ENCODE data around the gene IMPDH1.

Gene IMPDH1

DNA sequence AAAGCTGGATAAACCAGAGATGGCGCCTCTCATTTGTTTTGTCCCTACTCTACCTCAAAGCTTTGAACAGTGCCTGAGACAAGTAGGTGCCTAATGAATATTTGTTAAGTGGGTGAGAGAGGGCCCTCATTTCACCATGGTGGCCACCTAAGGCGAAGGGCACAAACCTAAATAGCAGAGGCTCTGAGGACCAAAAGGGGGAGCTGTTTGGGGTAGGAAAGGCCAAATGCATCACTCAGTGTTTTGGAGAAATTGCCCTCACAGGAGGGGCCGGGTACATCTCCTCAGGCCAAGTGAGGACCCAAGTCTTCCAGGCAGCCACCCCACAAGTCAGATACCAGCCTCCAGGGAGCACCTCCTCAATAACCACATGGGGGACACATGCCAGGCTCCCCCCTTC is 14.0 kb downstream of the IMPDH1 start:
- Histone ChIP-seq H3K79me2 (ENCODE audit: insufficient read depth, low read length) (no peaks in the 10 kb centered on the region), H4K20me1 (ENCODE audit: insufficient read depth, low read length, poor library complexity, severe bottlenecking) (no peaks in the 10 kb centered on the region), H3K9me3 (ENCODE audit: insufficient read depth, low read depth, low read length) (no peaks in the 10 kb centered on the region), H3K9me2 (replicated peaks; ENCODE audit: low read depth, low read length) (no peaks in the 10 kb centered on the region), H3K36me3 (ENCODE audit: insufficient read depth, low read length) (peaks cover 31% of the 10 kb centered on the region; the same call in 1 of the 2 replicates), H2AFZ (ENCODE audit: low read length) (no peak overlapping the region), H3K4me1 (ENCODE audit: insufficient read depth, low read length, poor library complexity, severe bottlenecking) (peaks cover 6% of the 10 kb centered on the region), H3K9ac (ENCODE audit: low read depth, low read length, poor library complexity, severe bottlenecking) (no peak overlapping the region), H3K4me2 (ENCODE audit: low read depth, low read length, poor library complexity, severe bottlenecking) (no peak overlapping the region), H3K4me3 (ENCODE audit: low read length, poor library complexity, severe bottlenecking) (no peak overlapping the region), H3F3A (ENCODE audit: low read depth) (no peaks in the 10 kb centered on the region), H3K27me3 (ENCODE audit: insufficient read depth, low read length, poor library complexity, severe bottlenecking) (no peaks in the 10 kb centered on the region)
- TF ChIP-seq, protein P1, sequence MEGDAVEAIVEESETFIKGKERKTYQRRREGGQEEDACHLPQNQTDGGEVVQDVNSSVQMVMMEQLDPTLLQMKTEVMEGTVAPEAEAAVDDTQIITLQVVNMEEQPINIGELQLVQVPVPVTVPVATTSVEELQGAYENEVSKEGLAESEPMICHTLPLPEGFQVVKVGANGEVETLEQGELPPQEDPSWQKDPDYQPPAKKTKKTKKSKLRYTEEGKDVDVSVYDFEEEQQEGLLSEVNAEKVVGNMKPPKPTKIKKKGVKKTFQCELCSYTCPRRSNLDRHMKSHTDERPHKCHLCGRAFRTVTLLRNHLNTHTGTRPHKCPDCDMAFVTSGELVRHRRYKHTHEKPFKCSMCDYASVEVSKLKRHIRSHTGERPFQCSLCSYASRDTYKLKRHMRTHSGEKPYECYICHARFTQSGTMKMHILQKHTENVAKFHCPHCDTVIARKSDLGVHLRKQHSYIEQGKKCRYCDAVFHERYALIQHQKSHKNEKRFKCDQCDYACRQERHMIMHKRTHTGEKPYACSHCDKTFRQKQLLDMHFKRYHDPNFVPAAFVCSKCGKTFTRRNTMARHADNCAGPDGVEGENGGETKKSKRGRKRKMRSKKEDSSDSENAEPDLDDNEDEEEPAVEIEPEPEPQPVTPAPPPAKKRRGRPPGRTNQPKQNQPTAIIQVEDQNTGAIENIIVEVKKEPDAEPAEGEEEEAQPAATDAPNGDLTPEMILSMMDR (conservative IDR thresholded peaks at IDR 0.05; ENCODE audit: low read length) = peak; percentile 42; the same call in 1 of the 2 replicates
- no peak for TF ChIP-seq EZH2phosphoT487 (IDR thresholded peaks at IDR 0.05; ENCODE audit: borderline replicate concordance)

DNA sequence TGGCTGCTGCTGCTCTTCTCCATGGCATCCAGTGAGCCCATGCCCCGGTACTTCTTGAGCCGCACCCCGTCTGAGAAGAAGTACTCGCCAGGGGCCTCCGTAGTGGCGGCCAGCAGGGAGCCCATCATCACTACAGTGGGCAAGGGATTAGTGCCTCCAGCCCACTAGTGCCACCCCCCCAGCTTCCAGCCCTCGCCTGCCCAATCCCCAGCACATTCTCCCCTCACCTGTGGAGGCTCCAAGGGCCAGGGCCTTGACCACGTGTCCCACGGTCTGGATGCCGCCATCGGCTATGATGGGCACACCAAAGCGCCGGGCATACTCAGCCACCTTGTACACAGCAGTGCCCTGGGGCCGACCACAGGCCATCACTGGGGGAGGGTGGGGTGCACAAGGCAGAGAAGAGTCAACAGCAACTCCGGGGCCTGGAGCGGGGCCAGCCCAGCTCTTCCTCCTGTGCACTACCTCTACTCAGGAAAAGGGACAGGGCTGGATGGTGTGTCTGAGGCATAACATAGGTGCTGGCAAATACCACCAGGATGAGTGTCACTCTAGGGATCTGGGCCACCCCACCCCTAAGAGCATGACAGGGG is 14.8 kb downstream of the IMPDH1 start:
- no peaks in the 10 kb centered on the region for H3K9me3 ChIP-seq (ENCODE audit: insufficient read depth, low read depth, low read length)
- H3F3A ChIP-seq (ENCODE audit: low read depth) = no peaks in the 10 kb centered on the region
- H3K79me2 ChIP-seq (ENCODE audit: insufficient read depth, low read length) = no peaks in the 10 kb centered on the region
- no peaks in the 10 kb centered on the region for H4K20me1 ChIP-seq (ENCODE audit: insufficient read depth, low read length, poor library complexity, severe bottlenecking)
- no peaks in the 10 kb centered on the region for H3K27me3 ChIP-seq (ENCODE audit: insufficient read depth, low read length, poor library complexity, severe bottlenecking)
- H3K4me2 ChIP-seq (ENCODE audit: low read depth, low read length, poor library complexity, severe bottlenecking) = no peak overlapping the region
- no peak overlapping the region for H3K9ac ChIP-seq (ENCODE audit: low read depth, low read length, poor library complexity, severe bottlenecking)
- peaks cover 26% of the 10 kb centered on the region; the same call in 1 of the 2 replicates for H3K36me3 ChIP-seq (ENCODE audit: insufficient read depth, low read length)
- no peak for TF ChIP-seq EZH2phosphoT487 (IDR thresholded peaks at IDR 0.05; ENCODE audit: borderline replicate concordance)
- TF ChIP-seq, protein P1 (conservative IDR thresholded peaks at IDR 0.05; ENCODE audit: low read length) = no peak
- H2AFZ ChIP-seq (ENCODE audit: low read length) = no peak overlapping the region
- no peak overlapping the region for H3K4me3 ChIP-seq (ENCODE audit: low read length, poor library complexity, severe bottlenecking)
- no peaks in the 10 kb centered on the region for H3K9me2 ChIP-seq (replicated peaks; ENCODE audit: low read depth, low read length)
- H3K4me1 ChIP-seq (ENCODE audit: insufficient read depth, low read length, poor library complexity, severe bottlenecking) = peaks cover 12% of the 10 kb centered on the region

DNA sequence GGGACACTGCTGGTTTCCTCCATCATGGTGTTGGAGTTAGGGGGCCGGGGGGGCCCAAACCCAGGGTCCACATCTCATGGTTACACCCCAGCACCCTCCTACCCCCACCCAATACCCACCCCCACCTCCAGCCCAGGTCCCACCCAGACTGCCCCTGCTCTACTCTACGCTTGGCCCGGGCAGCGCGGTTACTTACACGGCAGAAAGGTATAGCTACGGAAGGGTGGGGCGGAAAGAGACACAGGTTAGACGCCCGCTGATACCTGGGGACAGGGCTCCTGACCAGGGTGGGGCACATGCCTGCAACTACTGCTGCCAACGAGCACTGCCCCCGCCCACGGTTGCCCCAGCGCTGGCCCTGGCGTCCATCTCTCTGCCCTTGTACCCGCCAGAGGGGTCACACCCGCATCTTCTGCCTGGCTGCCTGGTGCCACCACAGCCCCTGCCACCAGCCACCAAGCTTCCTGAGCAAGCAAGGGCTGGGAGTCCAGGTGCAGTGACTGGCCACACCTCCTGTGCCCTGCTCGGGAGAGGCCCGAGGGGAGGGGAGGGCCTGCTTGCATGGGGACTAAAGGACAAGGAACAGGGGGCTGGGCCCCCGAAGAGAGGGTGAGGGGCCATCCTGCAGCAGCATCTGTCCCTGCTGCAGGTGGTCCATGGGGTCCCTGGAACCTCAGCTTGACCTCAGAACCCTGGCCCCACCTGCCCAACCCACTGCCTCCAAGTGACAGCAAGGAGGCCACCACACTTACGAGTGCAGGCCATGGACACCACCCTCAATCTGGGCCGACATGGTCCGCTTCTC is 16.1 kb downstream of the IMPDH1 start:
- Histone ChIP-seq H3K36me3 (ENCODE audit: insufficient read depth, low read length) (peaks cover 26% of the 10 kb centered on the region; the same call in 1 of the 2 replicates), H3K9me3 (ENCODE audit: insufficient read depth, low read depth, low read length) (no peaks in the 10 kb centered on the region), H3K79me2 (ENCODE audit: insufficient read depth, low read length) (no peaks in the 10 kb centered on the region), H3F3A (ENCODE audit: low read depth) (no peaks in the 10 kb centered on the region), H3K9me2 (replicated peaks; ENCODE audit: low read depth, low read length) (no peaks in the 10 kb centered on the region), H3K4me1 (ENCODE audit: insufficient read depth, low read length, poor library complexity, severe bottlenecking) (peaks cover 25% of the 10 kb centered on the region), H3K4me2 (ENCODE audit: low read depth, low read length, poor library complexity, severe bottlenecking) (no peak overlapping the region), H3K9ac (ENCODE audit: low read depth, low read length, poor library complexity, severe bottlenecking) (no peak overlapping the region), H3K27me3 (ENCODE audit: insufficient read depth, low read length, poor library complexity, severe bottlenecking) (no peaks in the 10 kb centered on the region), H4K20me1 (ENCODE audit: insufficient read depth, low read length, poor library complexity, severe bottlenecking) (no peaks in the 10 kb centered on the region), H2AFZ (ENCODE audit: low read length) (no peak overlapping the region), H3K4me3 (ENCODE audit: low read length, poor library complexity, severe bottlenecking) (no peak overlapping the region)
- no peak for TF ChIP-seq EZH2phosphoT487 (IDR thresholded peaks at IDR 0.05; ENCODE audit: borderline replicate concordance)
- TF ChIP-seq, protein P1 (conservative IDR thresholded peaks at IDR 0.05; ENCODE audit: low read length) = no peak

All from Loucy (cell line).